Immature natural killer cell (primary cell): ENCODE results near the gene GOLGA8M. TPM values are rescaled to one million over a fixed set of nuclear protein-coding genes. Genes with fewer than 3 reads are reported as not detected.
A peak's percentile ranks its signal among the peaks of the same experiment; 100 is the strongest.
"Not testable (repeated sequence)": the region's sequence is repeated elsewhere in the genome, so short reads cannot be mapped to it uniquely, and the experiment has no call there.

Experiments used
- DNase-seq, 3 donors: peaks; one replicate each; pipeline ENCODE4 v3.0.0; 2022; ENCODE audit warnings: mixed read lengths in 1 of 3
- H3K27ac Mint-ChIP-seq, 6 donors: one replicate each; pipeline ENCODE4 v1.8.0; 2020; ENCODE audit warnings: mixed read lengths in 6 of 6, mild to moderate bottlenecking in 5 of 6, inconsistent platforms in 4 of 6, moderate library complexity in 3 of 6
- H3K27me3 Mint-ChIP-seq, 3 donors: one replicate each; pipeline ENCODE4 v1.8.0; 2020 to 2021; ENCODE audit warnings: low read depth in 3 of 3, mild to moderate bottlenecking in 3 of 3, mixed read lengths in 3 of 3, moderate library complexity in 3 of 3, inconsistent platforms in 1 of 3
- H3K36me3 Mint-ChIP-seq, 3 donors: one replicate each; pipeline ENCODE4 v1.8.0; 2020; ENCODE audit warnings: mixed read lengths in 3 of 3, inconsistent platforms in 2 of 3, mild to moderate bottlenecking in 2 of 3
- H3K4me1 Mint-ChIP-seq, 2 donors: one replicate each; pipeline ENCODE4 v1.8.0; 2020; ENCODE audit warnings: inconsistent platforms in 2 of 2, mild to moderate bottlenecking in 2 of 2, mixed read lengths in 2 of 2, moderate library complexity in 1 of 2
- H3K4me3 Mint-ChIP-seq, 5 donors: one replicate each; pipeline ENCODE4 v1.8.0; 2020; ENCODE audit warnings: mild to moderate bottlenecking in 5 of 5, mixed read lengths in 5 of 5, inconsistent platforms in 3 of 5, moderate library complexity in 3 of 5
- H3K9me3 Mint-ChIP-seq, 6 donors: one replicate each; pipeline ENCODE4 v1.8.0; 2020; ENCODE audit warnings: mild to moderate bottlenecking in 6 of 6, mixed read lengths in 6 of 6, inconsistent platforms in 4 of 6, moderate library complexity in 3 of 6
- polyA plus RNA-seq, 3 donors: library from polyadenylated mRNA; unstranded; fragments of 300-500 nt; fragmentation: Illumina TruSeq; gene quantifications; one replicate each; pipeline ENCODE4 v1.2.3, GENCODE V29; 2021

GOLGA8M gene
- polyA plus RNA-seq, 3 donors from 2014 or later: 0.76 TPM; not detected in 1

DNA sequence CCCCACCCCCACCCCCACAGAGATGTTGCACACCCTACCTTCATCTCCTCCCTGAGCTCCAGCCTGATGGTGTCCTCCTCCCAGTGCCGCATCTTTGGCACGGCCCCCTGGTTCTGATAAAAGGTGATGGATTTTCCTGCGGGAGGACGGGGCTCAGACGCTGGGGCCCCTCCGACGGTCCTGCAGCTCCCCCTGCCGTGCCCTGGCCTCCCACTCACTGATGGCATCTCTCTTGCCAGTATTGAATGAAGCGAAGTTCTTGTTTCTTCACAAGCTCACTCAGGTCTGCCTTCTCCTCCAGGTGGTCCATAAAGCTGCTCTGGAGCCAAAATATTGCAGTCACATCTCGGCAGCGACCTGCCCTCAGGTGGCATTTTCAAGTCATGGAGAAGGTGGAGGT is 9.8 kb downstream of the GOLGA8M start:
- not testable (repeated sequence) for H3K9me3 Mint-ChIP-seq, H3K4me3 Mint-ChIP-seq, H3K4me1 Mint-ChIP-seq

DNA sequence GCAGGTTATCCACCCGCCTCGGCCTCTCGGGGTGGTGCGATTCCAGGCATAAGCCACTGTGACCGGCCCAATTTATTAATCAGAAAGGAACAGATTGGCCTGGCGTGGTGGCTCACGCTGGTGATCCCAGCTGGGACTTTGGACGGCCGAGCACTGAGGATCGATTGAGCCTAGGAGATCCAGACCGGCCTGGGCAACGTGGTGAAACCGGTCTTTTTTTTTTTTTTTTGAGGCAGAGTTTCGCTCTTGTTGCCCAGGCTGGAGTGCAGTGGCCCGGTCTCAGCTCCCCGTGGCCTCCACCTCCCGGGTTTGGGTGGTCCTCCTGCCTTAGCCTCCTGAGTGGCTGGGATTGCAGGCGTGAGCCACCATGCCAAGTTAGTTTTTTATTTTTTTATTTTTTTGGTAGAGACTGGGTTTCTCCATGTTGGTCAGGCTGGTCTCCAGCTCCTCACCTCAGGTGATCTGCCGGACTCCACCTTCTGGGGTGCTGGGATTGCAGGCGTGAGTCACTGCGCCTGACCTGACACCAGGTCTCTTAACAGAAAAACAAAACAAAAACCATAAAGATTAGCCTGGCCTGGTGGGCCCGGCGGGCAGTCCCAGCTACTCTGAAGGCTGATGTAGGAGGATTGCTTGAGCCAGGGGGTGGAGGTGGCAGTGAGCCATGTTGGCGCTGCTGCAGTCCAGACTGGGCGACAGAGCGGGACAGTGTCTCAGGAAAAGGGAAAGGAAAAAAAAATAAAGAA is 18.0 kb downstream of the GOLGA8M start:
- not testable (repeated sequence) for H3K36me3 Mint-ChIP-seq, H3K4me3 Mint-ChIP-seq, DNase-seq, H3K9me3 Mint-ChIP-seq, H3K27ac Mint-ChIP-seq, H3K4me1 Mint-ChIP-seq, H3K27me3 Mint-ChIP-seq

More for the DNA sequence above, 9.8 kb downstream of the GOLGA8M start:
- not testable (repeated sequence) for DNase-seq, H3K36me3 Mint-ChIP-seq, H3K27me3 Mint-ChIP-seq, H3K27ac Mint-ChIP-seq

DNA sequence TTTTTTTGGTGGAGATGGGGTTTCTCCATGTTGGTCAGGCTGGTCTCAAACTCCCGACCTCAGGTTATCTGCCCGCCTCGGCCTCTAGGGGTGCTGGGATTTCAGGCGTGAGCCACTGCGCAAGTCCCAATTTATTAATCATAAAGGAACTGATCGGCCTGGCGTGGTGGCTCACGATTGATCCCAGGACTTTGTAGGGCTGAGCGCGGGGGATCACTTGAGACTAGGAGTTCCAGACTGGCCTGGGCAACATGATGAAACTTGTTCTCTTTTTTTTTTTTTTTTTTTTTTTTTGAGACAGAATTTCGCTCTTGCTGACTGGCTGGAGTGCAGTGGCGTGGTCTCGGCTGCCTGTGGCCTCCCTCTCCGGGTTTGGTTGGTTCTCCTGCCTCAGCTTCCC is 19.2 kb downstream of the GOLGA8M start:
- not testable (repeated sequence) for H3K36me3 Mint-ChIP-seq, H3K9me3 Mint-ChIP-seq, H3K27ac Mint-ChIP-seq, H3K4me1 Mint-ChIP-seq, H3K27me3 Mint-ChIP-seq, H3K4me3 Mint-ChIP-seq, DNase-seq

DNA sequence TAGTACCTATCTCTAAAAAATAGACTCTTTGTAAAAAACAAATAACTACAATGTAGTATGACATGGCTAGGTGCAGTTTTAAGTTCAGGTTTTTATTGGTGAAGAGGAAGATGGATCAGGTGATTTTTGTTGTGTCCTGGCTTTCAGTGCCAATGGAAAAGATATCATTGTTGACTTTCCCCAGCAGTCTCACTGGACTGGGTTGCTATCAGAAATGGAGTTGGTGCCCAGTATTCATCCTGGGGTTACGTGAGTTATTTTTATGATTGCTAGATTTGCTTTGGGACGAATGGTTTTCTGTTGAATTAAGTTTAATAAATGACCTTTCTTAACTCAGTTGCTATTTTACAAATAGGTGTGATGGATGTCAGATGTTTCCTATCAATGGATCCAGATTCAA is 38.7 kb downstream of the GOLGA8M start:
- not testable (repeated sequence) for H3K9me3 Mint-ChIP-seq, DNase-seq, H3K4me3 Mint-ChIP-seq, H3K36me3 Mint-ChIP-seq, H3K27me3 Mint-ChIP-seq, H3K4me1 Mint-ChIP-seq, H3K27ac Mint-ChIP-seq

DNA sequence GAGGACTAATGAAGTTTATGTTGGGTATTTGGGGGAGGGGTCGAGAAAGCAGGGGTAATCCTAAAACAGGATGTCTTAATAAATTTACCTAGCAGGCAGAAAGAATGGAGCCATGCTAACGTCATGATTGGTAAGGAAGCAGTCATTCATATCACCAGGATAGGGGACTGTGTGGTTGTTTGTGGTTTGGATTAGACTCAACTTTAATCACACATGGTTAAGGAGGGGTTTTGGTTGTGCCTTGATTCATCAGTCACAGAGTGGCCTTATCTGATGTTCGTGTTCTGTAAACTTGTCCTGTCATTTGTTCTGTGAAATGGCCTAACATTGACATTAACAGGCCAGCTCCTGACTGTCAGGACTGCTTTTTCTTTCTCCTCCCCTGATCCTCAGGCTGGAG is 40.1 kb downstream of the GOLGA8M start:
- H3K27ac Mint-ChIP-seq, H3K36me3 Mint-ChIP-seq, DNase-seq: not testable (repeated sequence)

DNA sequence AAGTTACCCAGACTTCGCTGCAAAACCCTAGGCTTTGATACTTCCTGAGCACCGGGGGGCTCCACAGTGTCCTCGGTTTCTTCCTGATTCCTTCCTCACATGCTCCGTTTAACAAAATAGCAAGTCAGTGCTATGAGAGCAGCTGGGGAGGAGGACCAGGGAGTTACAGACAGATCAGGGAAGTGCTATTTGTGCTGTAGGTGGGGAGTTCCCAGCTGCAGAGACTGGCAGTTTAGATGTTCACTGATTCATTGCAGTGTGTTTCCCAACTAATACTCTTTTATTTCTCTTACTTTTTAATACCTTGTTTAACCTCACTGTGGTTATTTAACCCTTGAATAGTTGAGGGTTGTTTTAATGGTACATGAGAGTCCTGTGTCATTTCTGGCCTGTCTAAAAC is 45.8 kb downstream of the GOLGA8M start:
- H3K27me3 Mint-ChIP-seq, H3K27ac Mint-ChIP-seq, H3K4me3 Mint-ChIP-seq, DNase-seq, H3K9me3 Mint-ChIP-seq, H3K36me3 Mint-ChIP-seq, H3K4me1 Mint-ChIP-seq: not testable (repeated sequence)

More for the DNA sequence above, 40.1 kb downstream of the GOLGA8M start:
- not testable (repeated sequence) for H3K4me3 Mint-ChIP-seq, H3K9me3 Mint-ChIP-seq, H3K27me3 Mint-ChIP-seq, H3K4me1 Mint-ChIP-seq

DNA sequence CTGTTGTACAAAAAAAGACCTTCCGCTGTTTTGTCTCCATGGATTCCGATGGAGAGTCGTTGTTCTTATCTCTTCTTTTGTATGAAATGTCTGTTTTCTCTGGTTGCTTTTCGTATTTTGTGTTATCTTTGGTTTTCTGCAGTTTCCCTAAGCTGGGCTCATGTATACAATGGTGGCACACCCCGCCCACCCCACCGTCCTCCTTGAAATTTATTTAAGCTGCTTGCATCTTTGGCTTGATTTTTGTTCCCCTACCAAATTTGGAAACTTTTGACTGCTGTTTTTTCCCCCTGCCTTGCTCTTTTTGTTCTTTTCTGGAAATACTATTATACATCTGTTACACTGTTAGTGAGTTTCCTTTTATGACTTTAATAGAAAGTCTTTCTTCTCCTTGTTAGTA is 47.6 kb downstream of the GOLGA8M start:
- not testable (repeated sequence) for H3K27me3 Mint-ChIP-seq, DNase-seq, H3K27ac Mint-ChIP-seq, H3K4me3 Mint-ChIP-seq, H3K9me3 Mint-ChIP-seq, H3K4me1 Mint-ChIP-seq, H3K36me3 Mint-ChIP-seq

DNA sequence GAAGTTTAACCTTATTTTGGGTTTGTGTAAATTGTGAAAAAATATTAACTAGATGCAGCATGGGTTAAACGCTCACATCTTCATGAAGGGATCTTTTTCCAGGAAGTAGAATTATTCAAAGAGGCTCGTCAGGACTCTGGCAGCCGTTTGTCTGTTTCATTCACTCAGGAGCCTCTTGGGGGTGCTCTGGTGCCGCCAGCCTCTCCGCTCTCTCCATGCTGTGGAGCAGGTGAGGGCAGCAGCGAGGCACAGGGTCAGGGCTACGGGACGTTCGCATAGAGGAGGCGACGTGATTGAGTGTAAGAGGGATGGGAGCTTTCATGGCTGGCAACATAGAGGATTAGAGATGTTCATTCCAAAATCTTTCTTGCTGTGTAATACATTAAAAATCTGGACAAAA is 48.5 kb downstream of the GOLGA8M start:
- not testable (repeated sequence) for H3K4me3 Mint-ChIP-seq, H3K4me1 Mint-ChIP-seq, H3K27ac Mint-ChIP-seq, DNase-seq, H3K27me3 Mint-ChIP-seq, H3K9me3 Mint-ChIP-seq, H3K36me3 Mint-ChIP-seq

DNA sequence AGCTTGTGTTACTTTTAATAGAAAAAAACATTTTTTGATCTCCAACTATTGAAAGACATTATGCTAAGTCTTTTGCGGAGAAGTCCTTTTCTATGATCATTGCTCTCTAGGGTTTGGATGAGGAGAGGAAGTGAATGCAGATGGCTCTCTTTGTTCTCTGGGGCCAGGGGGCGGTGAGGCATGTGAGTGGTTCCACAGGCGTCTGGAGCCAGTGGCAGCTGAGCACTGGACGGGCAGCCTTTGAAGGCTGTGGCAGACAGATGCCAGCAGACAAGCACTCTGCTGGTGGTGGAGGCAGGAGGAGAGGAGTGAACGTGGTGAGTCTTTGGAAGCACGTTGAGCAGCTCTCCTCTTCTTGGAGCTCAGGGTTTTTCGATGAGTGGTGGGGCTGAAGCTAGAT is 51.5 kb downstream of the GOLGA8M start:
- not testable (repeated sequence) for H3K9me3 Mint-ChIP-seq, DNase-seq, H3K4me3 Mint-ChIP-seq, H3K36me3 Mint-ChIP-seq, H3K27ac Mint-ChIP-seq, H3K27me3 Mint-ChIP-seq, H3K4me1 Mint-ChIP-seq

DNA sequence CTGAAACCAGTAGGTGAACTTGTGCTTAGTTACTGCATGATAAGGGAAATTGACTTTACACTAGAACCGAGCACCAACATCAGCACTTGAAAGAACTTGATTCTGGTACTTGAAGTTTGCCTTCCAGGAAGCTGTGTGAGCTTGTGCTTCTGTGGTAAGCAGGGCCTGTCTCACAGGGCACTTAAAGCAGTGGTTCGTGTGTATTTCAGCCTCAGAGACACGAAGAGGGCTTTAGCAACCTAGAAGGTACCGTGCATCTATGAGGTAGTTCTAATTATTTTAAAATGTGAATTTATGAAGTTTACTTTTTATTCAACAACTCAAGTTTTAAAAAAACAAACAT is 56.2 kb downstream of the GOLGA8M start:
- H3K4me3 Mint-ChIP-seq, H3K27me3 Mint-ChIP-seq, H3K36me3 Mint-ChIP-seq, H3K4me1 Mint-ChIP-seq, DNase-seq, H3K9me3 Mint-ChIP-seq, H3K27ac Mint-ChIP-seq: not testable (repeated sequence)

DNA sequence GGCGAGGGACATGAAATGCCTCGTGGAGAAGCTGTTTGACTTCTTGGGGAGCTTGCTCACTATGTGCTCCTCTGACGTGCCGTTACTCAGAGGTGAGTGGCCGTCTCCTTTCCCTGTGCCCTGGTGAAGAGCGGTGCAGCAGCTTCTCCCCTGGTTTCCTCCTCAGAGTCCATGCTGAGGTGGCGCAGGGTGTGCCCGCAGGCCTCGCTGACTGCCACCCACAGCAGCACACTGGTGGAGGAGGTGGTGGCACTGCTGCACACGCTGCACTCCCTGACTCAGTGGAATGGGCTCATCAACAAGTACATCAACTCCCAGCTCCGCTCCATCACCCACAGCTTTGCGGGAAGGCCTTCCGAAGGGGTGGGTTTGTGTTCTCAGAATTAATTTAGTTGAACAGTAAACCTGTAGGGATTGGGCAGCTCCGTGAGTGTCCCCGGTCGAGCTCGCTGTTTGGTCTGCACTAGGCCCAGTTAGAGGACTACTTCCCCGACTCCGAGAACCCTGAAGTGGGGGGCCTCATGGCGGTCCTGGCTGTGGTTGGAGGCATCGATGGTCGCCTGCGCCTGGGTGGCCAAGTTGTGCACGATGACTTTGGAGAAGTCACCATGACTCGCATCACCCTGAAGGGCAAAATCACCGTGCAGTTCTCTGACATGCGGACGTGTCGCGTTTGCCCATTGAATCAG is 56.7 kb downstream of the GOLGA8M start:
- H3K27ac Mint-ChIP-seq, H3K4me1 Mint-ChIP-seq, H3K36me3 Mint-ChIP-seq, DNase-seq, H3K27me3 Mint-ChIP-seq, H3K4me3 Mint-ChIP-seq, H3K9me3 Mint-ChIP-seq: not testable (repeated sequence)

DNA sequence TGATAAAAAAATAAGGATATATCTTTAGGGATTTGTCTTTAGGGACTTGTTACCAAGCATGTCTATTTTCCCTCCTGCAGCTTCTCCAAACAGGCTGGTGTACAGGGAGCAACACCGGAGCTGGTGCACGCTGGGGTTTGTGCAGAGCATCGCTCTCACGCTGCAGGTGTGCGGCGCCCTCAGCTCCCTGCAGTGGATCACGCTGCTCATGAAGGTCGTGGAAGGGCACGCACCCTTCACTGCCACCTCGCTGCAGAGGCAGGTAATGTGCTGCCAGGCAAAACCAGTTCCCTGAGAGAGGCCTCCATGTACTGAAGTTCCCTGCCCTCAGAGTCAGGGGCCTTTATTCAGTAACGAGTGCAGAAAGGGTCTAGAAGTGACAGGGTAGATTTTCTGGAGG is 58.0 kb downstream of the GOLGA8M start:
- not testable (repeated sequence) for H3K36me3 Mint-ChIP-seq, H3K4me3 Mint-ChIP-seq, H3K27me3 Mint-ChIP-seq, H3K4me1 Mint-ChIP-seq, H3K27ac Mint-ChIP-seq, H3K9me3 Mint-ChIP-seq, DNase-seq

DNA sequence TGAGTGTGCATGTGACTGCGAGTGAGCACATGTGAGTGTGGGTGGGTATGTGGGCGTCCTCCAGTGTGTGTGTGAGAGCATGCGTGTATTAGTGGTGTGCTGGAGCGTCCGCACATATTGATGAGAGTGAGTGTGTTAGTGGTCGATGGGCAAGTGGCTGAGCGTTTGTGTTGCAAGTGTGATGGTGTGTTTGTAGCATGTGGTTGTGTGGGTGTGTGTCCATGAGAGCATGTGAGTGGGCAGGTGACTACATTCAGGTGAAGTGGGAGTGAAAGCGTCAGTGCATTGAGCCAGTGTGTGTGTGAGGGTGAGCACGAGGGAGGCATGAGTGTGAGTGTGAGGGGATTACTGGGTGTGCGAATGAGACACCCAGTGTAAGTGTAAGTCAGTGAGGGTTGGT is 59.7 kb downstream of the GOLGA8M start:
- peak overlapping the region in 3 of 6 donors; percentile 8 to 77 (median 35) for H3K27ac Mint-ChIP-seq
- H3K36me3 Mint-ChIP-seq: not testable (repeated sequence)

More for the DNA sequence above, 59.7 kb downstream of the GOLGA8M start:
- H3K27me3 Mint-ChIP-seq, H3K9me3 Mint-ChIP-seq, H3K4me3 Mint-ChIP-seq, H3K4me1 Mint-ChIP-seq, DNase-seq: not testable (repeated sequence)
